IMR-90 (cell line): ENCODE measurements around the gene PALS2. TPM values are rescaled to one million over a fixed set of nuclear protein-coding genes. Genes with fewer than 3 reads are reported as not detected.
A peak's percentile ranks its signal among the peaks of the same experiment; 100 is the strongest.

Experiments
- ATAC-seq: fragments of 200-7000 bp; cut with Tn5 transposase; 2 replicates; pipeline ENCODE4 v1.9.1; 2020; ENCODE audit warnings: low read depth, mild to moderate bottlenecking, moderate library complexity
- BruUV-seq: library from RNA; stranded (reverse); fragments of 400-500 nt; replicated peaks from 2 replicates; lab custom pipeline; 2021; lab: Mats Ljungman, UMichigan
- CTCF ChIA-PET: fragments of 300-600 bp; formaldehyde crosslinking; extraction: SDS; loops from one replicate; lab custom pipeline; 2021; ENCODE audit warnings: antibody characterized with exemption; lab: Yijun Ruan, JAX
- POLR2A ChIA-PET: fragments of 300-600 bp; sonication (Branson Sonifier 250); formaldehyde crosslinking; loops from one replicate; lab custom pipeline; 2022; ENCODE audit warnings: antibody characterized with exemption; ENCODE audit not compliant: unreplicated experiment; lab: Charles Lee
- DNase-seq: peaks from one replicate; pipeline ENCODE4 v3.0.0; 2013
- H2AFZ ChIP-seq: replicated peaks from 2 replicates; pipeline ENCODE3; 2013; ENCODE audit warnings: low read length, mild to moderate bottlenecking; ENCODE audit not compliant: poor library complexity
- H2AK5ac ChIP-seq: 2 replicates; pipeline ENCODE4 v1.6.1; 2013; ENCODE audit warnings: low read depth, low read length, inconsistent platforms
- H2AK9ac ChIP-seq: replicated peaks from 2 replicates; pipeline ENCODE3; 2013; ENCODE audit warnings: mild to moderate bottlenecking, low read depth, low read length, moderate library complexity; ENCODE audit not compliant: poor library complexity
- H2BK120ac ChIP-seq: 2 replicates; pipeline ENCODE4 v1.6.1; 2013; ENCODE audit warnings: low read depth, low read length, inconsistent platforms
- H2BK15ac ChIP-seq: 3 replicates; pipeline ENCODE4 v1.6.1; 2013; ENCODE audit warnings: low read depth, low read length, inconsistent platforms
- H2BK20ac ChIP-seq: 2 replicates; pipeline ENCODE4 v1.6.1; 2013; ENCODE audit warnings: low read depth, mild to moderate bottlenecking, inconsistent platforms, low read length, moderate library complexity
- H2BK5ac ChIP-seq: 2 replicates; pipeline ENCODE4 v1.6.1; 2013; ENCODE audit warnings: mild to moderate bottlenecking, low read depth, low read length, inconsistent platforms; ENCODE audit not compliant: poor library complexity, severe bottlenecking
- H3K14ac ChIP-seq: replicated peaks from 2 replicates; pipeline ENCODE4 v1.6.1; 2013; ENCODE audit warnings: low read depth, low read length, inconsistent platforms
- H3K18ac ChIP-seq: 2 replicates; pipeline ENCODE4 v1.6.1; 2013; ENCODE audit warnings: low read depth, low read length, control low read depth
- H3K23ac ChIP-seq: 2 replicates; pipeline ENCODE4 v1.6.1; 2013; ENCODE audit warnings: low read depth, low read length, inconsistent platforms
- H3K27ac ChIP-seq: 2 replicates; pipeline ENCODE4 v1.5.1; 2013; ENCODE audit warnings: mild to moderate bottlenecking, control low read depth, low read length; ENCODE audit not compliant: insufficient read depth
- H3K27me3 ChIP-seq: 2 replicates; pipeline ENCODE4 v1.6.1; 2013; ENCODE audit warnings: low read length; ENCODE audit not compliant: control insufficient read depth, insufficient read depth
- H3K36me3 ChIP-seq: 2 replicates; pipeline ENCODE4 v1.6.1; 2013; ENCODE audit warnings: low read length, mixed read lengths; ENCODE audit not compliant: control insufficient read depth, insufficient read depth
- H3K4ac ChIP-seq: 2 replicates; pipeline ENCODE4 v1.6.1; 2013; ENCODE audit warnings: low read depth, low read length, inconsistent platforms
- H3K4me1 ChIP-seq: 2 replicates; pipeline ENCODE4 v1.6.1; 2013; ENCODE audit warnings: low read length, mixed read lengths; ENCODE audit not compliant: control insufficient read depth, insufficient read depth
- H3K4me2 ChIP-seq: 2 replicates; pipeline ENCODE4 v1.6.1; 2013; ENCODE audit warnings: low read depth, mild to moderate bottlenecking, control low read depth, low read length, moderate library complexity
- H3K4me3 ChIP-seq: 2 replicates; pipeline ENCODE4 v1.5.1; 2013; ENCODE audit warnings: low read depth, mild to moderate bottlenecking, control low read depth, low read length, moderate library complexity; ENCODE audit not compliant: insufficient read depth
- H3K56ac ChIP-seq: 2 replicates; pipeline ENCODE4 v1.6.1; 2013; ENCODE audit warnings: low read length, inconsistent platforms; ENCODE audit not compliant: insufficient read depth; ENCODE audit errors: extremely low read depth
- H3K79me1 ChIP-seq, 2 experiments: 2 replicates each; pipeline ENCODE4 v1.6.1; 2013; ENCODE audit warnings: low read length in 2 of 2, inconsistent platforms in 1 of 2, low read depth in 1 of 2
- H3K9ac ChIP-seq: 2 replicates; pipeline ENCODE4 v1.6.1; 2013; ENCODE audit warnings: low read depth, low read length, control low read depth
- H3K9me1 ChIP-seq: 2 replicates; pipeline ENCODE4 v1.6.1; 2013; ENCODE audit warnings: low read length, inconsistent platforms; ENCODE audit not compliant: insufficient read depth
- H3K9me3 ChIP-seq: 2 replicates; pipeline ENCODE4 v1.6.1; 2013; ENCODE audit warnings: low read length; ENCODE audit not compliant: control insufficient read depth, insufficient read depth
- H4K20me1 ChIP-seq: 2 replicates; pipeline ENCODE4 v1.6.1; 2013; ENCODE audit warnings: low read length, inconsistent platforms; ENCODE audit not compliant: insufficient read depth
- H4K5ac ChIP-seq: 2 replicates; pipeline ENCODE4 v1.6.1; 2013; ENCODE audit warnings: mild to moderate bottlenecking, low read depth, low read length, control low read depth
- H4K8ac ChIP-seq, 2 experiments: 2 replicates each; pipeline ENCODE4 v1.6.1; 2013; ENCODE audit warnings: low read depth in 2 of 2, low read length in 2 of 2, control low read depth in 1 of 2, inconsistent platforms in 1 of 2
- H4K91ac ChIP-seq: 2 replicates; pipeline ENCODE4 v1.6.1; 2013; ENCODE audit warnings: low read depth, low read length, inconsistent platforms; ENCODE audit not compliant: insufficient read depth
- CEBPB ChIP-seq: IDR thresholded peaks from 2 replicates; pipeline ENCODE4 v1.6.1; 2012; ENCODE audit warnings: low read depth, low read length, improper control_type of control experiment
- CTCF ChIP-seq: conservative IDR thresholded peaks from 2 replicates; pipeline ENCODE4 v1.5.1; 2012; ENCODE audit warnings: mild to moderate bottlenecking, low read depth, low read length, improper control_type of control experiment
- MXI1 ChIP-seq: IDR thresholded peaks from 2 replicates; pipeline ENCODE4 v1.6.1; 2012; ENCODE audit warnings: low read depth, mild to moderate bottlenecking, low read length, moderate library complexity, borderline replicate concordance
- RAD21 ChIP-seq: IDR thresholded peaks from 2 replicates; pipeline ENCODE4 v1.6.1; 2012; ENCODE audit warnings: low read length, improper control_type of control experiment
- USF2 ChIP-seq: fragments of 150-350 bp; IDR thresholded peaks from 2 replicates; pipeline ENCODE4 v1.6.1; 2017; ENCODE audit warnings: mild to moderate bottlenecking, antibody characterized with exemption, low read length, low read depth
- WGBS, 2 experiments: methylation state at CpG; one replicate each; pipeline versions ENCODE4 v1.1.5 to v1.1.7; 2013; ENCODE audit warnings: missing lambda C conversion rate in 2 of 2; ENCODE audit not compliant: insufficient read length in 1 of 2; ENCODE audit errors: extremely low coverage in 2 of 2; 5-methylcytosine and 5-hydroxymethylcytosine counted together
- dilution Hi-C: fragments of 300-500 bp; cut with HindIII; formaldehyde crosslinking; loops from one replicate; pipeline ENCODE4 v1.14.3; 2018; ENCODE audit warnings: low sequenced_read_pairs; ENCODE audit not compliant: unreplicated experiment
- in situ Hi-C: fragments of 300-500 bp; cut with MboI; formaldehyde crosslinking; loops from 3 replicates; pipeline ENCODE4 v1.14.3; 2019; ENCODE audit warnings: low sequenced_read_pairs, inconsistent platforms, mixed read lengths
- intact Hi-C: fragments of 100-400 bp; cut with micrococcal nuclease; formaldehyde crosslinking; loops from 2 replicates; pipeline ENCODE4 v1.10.0; 2022
- polyA plus RNA-seq, 3 experiments: library from polyadenylated mRNA; depleted of rRNA; stranded (reverse); fragments of >200 nt; gene quantifications; 2 replicates each; pipeline ENCODE4 v1.2.3, GENCODE V29; 2012; ENCODE audit warnings: low replicate concordance in 1 of 3
- total RNA-seq: library from RNA; depleted of rRNA; stranded (reverse); fragments of >200 nt; gene quantifications from 2 replicates; pipeline ENCODE4 v1.2.3, GENCODE V29; 2012

The PALS2 gene
- total and polyA plus RNA-seq, 2 of the 4 experiments (the other 2 are of a cell fraction), result 8.8 to 15.4 TPM

- no peak overlapping the region for H2AK5ac ChIP-seq
- H3K56ac ChIP-seq, result no peak overlapping the region
- H2BK15ac ChIP-seq, result no peak overlapping the region
- POLR2A ChIA-PET, result no interaction called here
- no peak overlapping the region for H4K5ac ChIP-seq
- no peaks in the 10 kb centered on the region for H3K9me3 ChIP-seq
- no peak overlapping the region for H3K4me3 ChIP-seq
- ATAC-seq (no peak), DNase-seq (no peak)
- H3K27me3 ChIP-seq, result no peaks in the 10 kb centered on the region
- WGBS, 2 experiments, result no CpG with 5 or more reads among the region's 3 CpGs
- H4K20me1 ChIP-seq, result no peaks in the 10 kb centered on the region; the same call in 1 of the 2 replicates
- H3K36me3 ChIP-seq, result no peaks in the 10 kb centered on the region
- dilution Hi-C loops, result no loop called here
- in situ Hi-C loops, result no loop called here
- H2AFZ ChIP-seq, result no peak overlapping the region
- no peak overlapping the region for H3K4ac ChIP-seq
- H4K91ac ChIP-seq, result no peak overlapping the region
- peaks cover 14 to 15% of the 10 kb centered on the region in 2 experiments; a peak in 3 of 4 replicates for H3K79me1 ChIP-seq
- no peak overlapping the region for H2BK120ac ChIP-seq
- CTCF ChIA-PET, result interaction anchor here (0.6 to 1.4 kb wide), 2 partner anchors 10 to 12 kb away, joined by 3 to 5 read pairs; no protein-coding TSS in a partner anchor
- H4K8ac ChIP-seq, result no peak overlapping the region
- H3K9me1 ChIP-seq, result no peaks in the 10 kb centered on the region
- H3K4me2 ChIP-seq, result no peak overlapping the region
- intact Hi-C loops, result no loop called here
- no peak overlapping the region for H3K23ac ChIP-seq
- no peak overlapping the region for H2BK20ac ChIP-seq
- no TSS peak for BruUV-seq
- no peak overlapping the region for H3K9ac ChIP-seq
- no peak overlapping the region for H3K18ac ChIP-seq
- no peak overlapping the region for H3K14ac ChIP-seq
- no peak overlapping the region for H2BK5ac ChIP-seq
- TF ChIP-seq CEBPB, result no peak
- peak; percentile 38 for TF ChIP-seq RAD21
- TF ChIP-seq MXI1, result no peak
- TF ChIP-seq CTCF, result 0 out of 2 replicates have a peak, but pooled peaks have one; percentile 26
- no peak for TF ChIP-seq USF2
- no peak overlapping the region for H3K27ac ChIP-seq
- no peak overlapping the region for H2AK9ac ChIP-seq
- no peaks in the 10 kb centered on the region for H3K4me1 ChIP-seq
These were observed 14.6 kb downstream of the PALS2 start for GRCh38 chr7:24587853-24588252.
